Body of pancreas (tissue), 4 donors: ENCODE measurements around the gene PLPPR1. TPM values are rescaled to one million over a fixed set of nuclear protein-coding genes. Genes with fewer than 3 reads are reported as not detected.
A peak's percentile ranks its signal among the peaks of the same experiment; 100 is the strongest.

Source experiments
- ATAC-seq: fragments of 150-250 bp; one replicate; pipeline ENCODE4 v1.9.1; 2016
- DNase-seq, 4 donors: peaks; one replicate each; pipeline ENCODE4 v3.0.0-alpha.2; 2019
- H3K27ac ChIP-seq, 4 donors: fragments of 200-600 bp; sonication (generic); 1 replicate in 3 of 4; 2 replicates in 1 of 4; pipeline versions ENCODE4 v1.5.1 to v1.6.1; 2016 to 2019; ENCODE audit warnings: mild to moderate bottlenecking in 1 of 4, mixed read lengths in 1 of 4, moderate library complexity in 1 of 4
- H3K27me3 ChIP-seq, 2 donors: fragments of 200-600 bp; sonication (generic); one replicate each; pipeline ENCODE4 v1.6.0; 2016; ENCODE audit warnings: mild to moderate bottlenecking in 1 of 2
- H3K36me3 ChIP-seq, 2 donors: fragments of 200-600 bp; sonication (generic); replicated peaks in 1 of 2; 2 replicates each; pipeline ENCODE4 v1.5.1; 2016; ENCODE audit warnings: low read depth in 2 of 2; ENCODE audit not compliant: insufficient read depth in 1 of 2
- H3K4me1 ChIP-seq: fragments of 200-600 bp; sonication (generic); one replicate; pipeline ENCODE4 v1.6.0; 2016
- H3K4me3 ChIP-seq, 2 donors: fragments of 200-600 bp; sonication (generic); 1 replicate in 1 of 2; 2 replicates in 1 of 2; pipeline ENCODE4 v1.5.1; 2016 to 2019
- H3K9me3 ChIP-seq, 3 donors: fragments of 200-600 bp; sonication (generic); 1 replicate in 2 of 3; 2 replicates in 1 of 3; pipeline ENCODE4 v1.5.1; 2016
- POLR2A ChIP-seq, 3 donors: fragments of 450-650 bp; IDR thresholded peaks; one replicate each; pipeline ENCODE4 v1.6.1; 2016; ENCODE audit warnings: antibody characterized with exemption in 3 of 3, mild to moderate bottlenecking in 2 of 3
- WGBS, 2 donors: methylation state at CpG; one replicate each; pipeline ENCODE4 v1.1.5; 2017; 5-methylcytosine and 5-hydroxymethylcytosine counted together
- intact Hi-C: fragments of 100-400 bp; cut with DNase I; formaldehyde crosslinking; loops from one replicate; pipeline ENCODE4 v1.15.1; 2023
- total RNA-seq, 2 donors: library from RNA; depleted of rRNA; stranded (reverse); fragments of >200 nt; gene quantifications; one replicate each; pipeline ENCODE4 v1.1.0, GENCODE V29; 2016
- TF ChIP-seq, protein P1 (sequence below), 7 experiments: fragments of 450-650 bp in 4 of 7; fragments of 200-600 bp in 3 of 7; sonication (generic) in 3 of 7; IDR thresholded peaks; one replicate each; pipeline ENCODE4 v1.5.1; 2016 to 2019; ENCODE audit warnings: antibody characterized with exemption in 7 of 7

The PLPPR1 gene
- total RNA-seq, 2 donors from 2014 or later = 0.26 TPM; not detected in 1

DNA sequence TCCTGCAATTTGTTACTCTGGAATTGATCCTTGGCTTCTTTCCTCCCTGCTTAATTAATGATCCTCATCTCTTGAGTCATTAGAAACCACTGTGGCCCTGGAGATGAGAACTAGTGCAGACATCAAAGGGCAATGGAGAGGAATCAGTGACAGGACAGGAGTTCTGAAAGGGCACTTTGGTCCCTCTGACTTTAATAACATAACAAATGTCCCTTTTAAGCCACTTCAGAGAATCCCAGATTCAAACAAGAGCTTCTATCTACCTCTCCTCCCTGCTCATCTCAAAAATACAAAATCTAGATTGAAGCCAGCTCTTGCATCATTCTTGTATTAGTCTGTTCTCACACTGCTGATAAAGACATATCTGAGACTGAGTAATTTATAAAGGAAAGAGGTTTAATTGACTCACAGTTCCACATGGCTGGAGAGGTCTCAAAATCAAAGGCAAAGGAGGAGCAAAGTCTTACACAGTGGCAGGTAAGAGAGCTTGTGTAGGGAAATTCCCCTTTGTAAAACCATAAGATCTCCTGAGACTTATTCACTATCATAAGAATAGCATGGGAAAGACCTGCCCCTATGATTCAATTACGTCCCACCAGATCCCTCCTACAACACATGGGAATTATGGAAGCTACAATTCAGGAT lies 139.1 kb downstream of the PLPPR1 start:
- no peaks in the 10 kb centered on the region for H3K9me3 ChIP-seq
- 63 to 80% methylated on average over 1 of the region's 1 CpG for WGBS, 2 donors
- peak overlapping the region in 1 of 4 donors; percentile 4 for H3K27ac ChIP-seq
- ATAC-seq = no peak
- no peak overlapping the region for H3K4me3 ChIP-seq
- intact Hi-C loops = no loop called here
- H3K27me3 ChIP-seq = no peaks in the 10 kb centered on the region
- H3K4me1 ChIP-seq = peaks cover 7% of the 10 kb centered on the region
- DNase-seq = no peak
- no peaks in the 10 kb centered on the region for H3K36me3 ChIP-seq
- no peak for TF ChIP-seq POLR2A (IDR thresholded peaks at IDR 0.05)
- TF ChIP-seq, protein P1, sequence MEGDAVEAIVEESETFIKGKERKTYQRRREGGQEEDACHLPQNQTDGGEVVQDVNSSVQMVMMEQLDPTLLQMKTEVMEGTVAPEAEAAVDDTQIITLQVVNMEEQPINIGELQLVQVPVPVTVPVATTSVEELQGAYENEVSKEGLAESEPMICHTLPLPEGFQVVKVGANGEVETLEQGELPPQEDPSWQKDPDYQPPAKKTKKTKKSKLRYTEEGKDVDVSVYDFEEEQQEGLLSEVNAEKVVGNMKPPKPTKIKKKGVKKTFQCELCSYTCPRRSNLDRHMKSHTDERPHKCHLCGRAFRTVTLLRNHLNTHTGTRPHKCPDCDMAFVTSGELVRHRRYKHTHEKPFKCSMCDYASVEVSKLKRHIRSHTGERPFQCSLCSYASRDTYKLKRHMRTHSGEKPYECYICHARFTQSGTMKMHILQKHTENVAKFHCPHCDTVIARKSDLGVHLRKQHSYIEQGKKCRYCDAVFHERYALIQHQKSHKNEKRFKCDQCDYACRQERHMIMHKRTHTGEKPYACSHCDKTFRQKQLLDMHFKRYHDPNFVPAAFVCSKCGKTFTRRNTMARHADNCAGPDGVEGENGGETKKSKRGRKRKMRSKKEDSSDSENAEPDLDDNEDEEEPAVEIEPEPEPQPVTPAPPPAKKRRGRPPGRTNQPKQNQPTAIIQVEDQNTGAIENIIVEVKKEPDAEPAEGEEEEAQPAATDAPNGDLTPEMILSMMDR (IDR thresholded peaks at IDR 0.05) = no peak

DNA sequence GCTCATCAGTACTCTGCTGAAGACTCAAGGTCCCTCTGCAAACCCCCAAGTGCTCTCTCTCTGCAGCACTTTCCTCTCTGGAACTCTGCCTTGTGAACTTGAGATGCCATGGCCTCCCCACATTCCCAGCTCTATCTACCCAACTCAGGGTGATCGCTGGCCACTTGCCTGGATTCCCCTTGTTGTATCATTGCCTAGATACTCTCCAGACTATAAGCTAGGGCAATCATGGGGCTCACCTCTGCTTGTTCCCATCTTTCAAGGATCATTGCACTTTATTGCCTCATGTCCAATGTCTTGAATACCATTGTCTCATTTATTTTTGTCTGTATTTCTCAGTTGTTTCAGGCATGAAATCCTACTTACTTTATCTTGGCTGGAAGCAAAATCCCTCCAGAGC lies 144.1 kb downstream of the PLPPR1 start:
- no peaks in the 10 kb centered on the region for H3K9me3 ChIP-seq
- ATAC-seq (no peak), DNase-seq (no peak)
- H3K36me3 ChIP-seq = no peaks in the 10 kb centered on the region
- H3K27me3 ChIP-seq = no peaks in the 10 kb centered on the region
- H3K4me3 ChIP-seq = no peak overlapping the region
- H3K4me1 ChIP-seq = peaks cover 1% of the 10 kb centered on the region
- intact Hi-C loops = no loop called here
- no peak overlapping the region for H3K27ac ChIP-seq
- 63 to 83% methylated on average over 1 of the region's 1 CpG for WGBS, 2 donors
- TF ChIP-seq, protein P1 (IDR thresholded peaks at IDR 0.05) = no peak

DNA sequence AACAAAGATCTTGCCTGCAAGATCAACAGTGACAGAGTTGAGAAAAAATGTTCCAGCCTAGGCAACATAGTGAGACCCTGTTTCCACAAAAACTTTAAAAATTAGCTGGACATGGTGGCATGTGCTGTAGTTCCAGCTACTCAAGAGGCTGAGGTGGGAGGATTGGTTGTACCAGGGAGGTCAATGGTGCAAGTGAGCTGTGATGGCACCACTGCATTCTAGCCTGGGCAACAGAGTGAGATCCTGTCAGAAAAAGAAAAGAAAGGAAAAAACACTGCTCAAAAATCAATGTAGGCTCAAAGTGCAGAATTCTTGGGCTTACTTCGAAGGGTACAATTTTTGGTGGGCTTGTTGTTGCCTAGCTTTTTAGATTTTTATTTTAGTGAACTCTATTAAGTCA lies 145.4 kb downstream of the PLPPR1 start:
- 68 to 79% methylated on average over 1 of the region's 1 CpG for WGBS, 2 donors
- no peak for ATAC-seq
- H3K4me3 ChIP-seq = no peak overlapping the region
- no peak overlapping the region for H3K27ac ChIP-seq
- no peaks in the 10 kb centered on the region for H3K4me1 ChIP-seq
- no peaks in the 10 kb centered on the region for H3K36me3 ChIP-seq
- DNase-seq = no peak
- H3K9me3 ChIP-seq = no peaks in the 10 kb centered on the region
- TF ChIP-seq, protein P1 (IDR thresholded peaks at IDR 0.05) = no peak
- no peak for TF ChIP-seq POLR2A (IDR thresholded peaks at IDR 0.05)
- intact Hi-C loops = no loop called here
- no peaks in the 10 kb centered on the region for H3K27me3 ChIP-seq

DNA sequence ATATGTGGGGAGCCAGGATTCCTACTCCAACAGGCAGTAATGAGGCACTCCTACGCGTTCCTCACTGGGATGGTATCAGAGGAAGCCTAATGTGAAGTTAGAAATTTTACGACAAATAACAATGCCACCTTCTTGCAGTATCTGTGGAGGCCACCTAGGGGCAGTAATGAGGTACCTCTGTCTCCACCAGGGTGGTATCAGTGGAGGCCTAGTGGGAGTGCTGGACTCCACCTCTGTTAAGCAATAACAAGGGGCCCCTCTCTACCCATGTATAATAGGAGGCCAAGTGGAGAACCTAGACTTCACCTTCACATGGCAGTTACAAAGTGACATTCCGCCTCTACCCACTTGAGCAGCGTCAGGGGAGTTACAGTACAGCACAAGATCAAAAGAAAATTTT lies 147.9 kb downstream of the PLPPR1 start:
- Histone ChIP-seq H3K9me3 (no peaks in the 10 kb centered on the region), H3K4me1 (no peaks in the 10 kb centered on the region), H3K4me3 (no peak overlapping the region), H3K27me3 (no peaks in the 10 kb centered on the region), H3K36me3 (no peaks in the 10 kb centered on the region), H3K27ac (no peak overlapping the region)
- no peak for ATAC-seq
- 88 to 92% methylated on average over 5 of the region's 5 CpGs for WGBS, 2 donors
- intact Hi-C loops = no loop called here
- TF ChIP-seq POLR2A (IDR thresholded peaks at IDR 0.05) = no peak
- DNase-seq = no peak

DNA sequence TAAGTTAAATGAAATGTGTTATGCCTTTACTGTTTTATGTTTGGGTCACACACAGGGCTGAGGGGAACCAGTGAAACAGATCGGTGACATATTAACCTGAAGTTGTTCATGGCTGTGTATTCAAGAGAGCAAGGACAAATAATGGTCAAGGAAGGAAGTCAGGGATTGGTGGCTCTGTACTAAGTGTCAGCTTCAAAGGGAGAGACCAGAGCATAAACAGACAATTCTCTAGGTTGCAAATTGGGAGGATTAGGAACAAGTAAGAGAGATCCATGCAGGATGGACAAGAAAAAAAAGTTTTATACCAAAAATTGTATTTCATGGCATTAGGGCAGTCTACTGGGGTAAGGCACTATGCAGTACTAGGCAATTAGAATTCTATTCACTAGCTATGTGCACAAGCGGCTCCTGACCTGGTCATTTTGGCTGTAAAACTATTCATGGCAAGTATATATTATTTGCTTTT lies 156.3 kb downstream of the PLPPR1 start:
- Histone ChIP-seq H3K4me1 (no peaks in the 10 kb centered on the region), H3K36me3 (no peaks in the 10 kb centered on the region), H3K4me3 (no peak overlapping the region), H3K27ac (no peak overlapping the region), H3K27me3 (no peaks in the 10 kb centered on the region), H3K9me3 (no peaks in the 10 kb centered on the region)
- intact Hi-C loops = no loop called here
- 29% methylated on average over 2 of the region's 2 CpGs for WGBS, 2 donors
- DNase-seq (no peak), ATAC-seq (no peak)
- TF ChIP-seq, protein P1 (IDR thresholded peaks at IDR 0.05) = no peak
- TF ChIP-seq POLR2A (IDR thresholded peaks at IDR 0.05) = no peak
